Ovary (tissue), 3 donors: ENCODE results near the gene EEF1E1.

ENCODE experiments used
- EP300 ChIP-seq: sonication (generic); formaldehyde crosslinking; IDR thresholded peaks from one replicate; pipeline ENCODE4 v1.6.1; 2017; ENCODE audit warnings: antibody characterized with exemption
- POLR2A ChIP-seq: fragments of 450-650 bp; IDR thresholded peaks from one replicate; pipeline ENCODE4 v1.6.1; 2017; ENCODE audit warnings: antibody characterized with exemption, mild to moderate bottlenecking, moderate library complexity
- TF ChIP-seq, protein P1 (sequence below), 3 donors: fragments of 450-650 bp in 2 of 3; fragments of 200-600 bp in 1 of 3; IDR thresholded peaks; one replicate each; pipeline versions ENCODE4 v1.5.1 to v1.8.0; 2016 to 2022; ENCODE audit warnings: antibody characterized with exemption in 3 of 3, mild to moderate bottlenecking in 1 of 3
- donor health status: DM: no; HTN: no; CAD: no.

DNA sequence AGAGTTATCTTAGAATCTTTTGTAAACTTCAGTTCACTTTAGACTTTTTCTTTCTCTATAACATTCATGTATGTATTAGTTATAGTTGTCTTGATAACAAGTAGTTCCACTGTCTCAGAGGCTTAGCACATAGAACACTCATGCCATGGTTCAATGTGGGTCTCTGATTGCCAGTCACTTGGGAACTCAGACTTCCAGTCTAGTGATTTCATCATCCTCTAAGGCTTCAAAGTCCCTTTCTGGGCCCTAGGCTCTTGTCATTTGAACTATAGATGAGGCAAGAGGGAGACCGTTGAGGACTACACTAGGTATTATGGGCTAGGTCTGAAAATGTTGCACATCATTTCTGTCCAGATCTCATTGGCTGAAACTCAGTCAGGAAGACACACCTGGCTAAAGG is 8.4 kb upstream of the EEF1E1 start:
- TF ChIP-seq, protein P1, sequence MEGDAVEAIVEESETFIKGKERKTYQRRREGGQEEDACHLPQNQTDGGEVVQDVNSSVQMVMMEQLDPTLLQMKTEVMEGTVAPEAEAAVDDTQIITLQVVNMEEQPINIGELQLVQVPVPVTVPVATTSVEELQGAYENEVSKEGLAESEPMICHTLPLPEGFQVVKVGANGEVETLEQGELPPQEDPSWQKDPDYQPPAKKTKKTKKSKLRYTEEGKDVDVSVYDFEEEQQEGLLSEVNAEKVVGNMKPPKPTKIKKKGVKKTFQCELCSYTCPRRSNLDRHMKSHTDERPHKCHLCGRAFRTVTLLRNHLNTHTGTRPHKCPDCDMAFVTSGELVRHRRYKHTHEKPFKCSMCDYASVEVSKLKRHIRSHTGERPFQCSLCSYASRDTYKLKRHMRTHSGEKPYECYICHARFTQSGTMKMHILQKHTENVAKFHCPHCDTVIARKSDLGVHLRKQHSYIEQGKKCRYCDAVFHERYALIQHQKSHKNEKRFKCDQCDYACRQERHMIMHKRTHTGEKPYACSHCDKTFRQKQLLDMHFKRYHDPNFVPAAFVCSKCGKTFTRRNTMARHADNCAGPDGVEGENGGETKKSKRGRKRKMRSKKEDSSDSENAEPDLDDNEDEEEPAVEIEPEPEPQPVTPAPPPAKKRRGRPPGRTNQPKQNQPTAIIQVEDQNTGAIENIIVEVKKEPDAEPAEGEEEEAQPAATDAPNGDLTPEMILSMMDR (IDR thresholded peaks at IDR 0.05) = no peak
- TF ChIP-seq POLR2A (no peak), EP300 (no peak)
